C4-2B (cell line): ENCODE measurements around the gene CYTH1.
A peak's percentile ranks its signal among the peaks of the same experiment; 100 is the strongest.

Experiments
- H3K27ac ChIP-seq: fragments of 450-650 bp; 2 replicates; pipeline ENCODE4 v1.5.1; 2017
- CTCF ChIP-seq: fragments of 450-650 bp; conservative IDR thresholded peaks from 2 replicates; pipeline ENCODE4 v1.5.1; 2017; ENCODE audit warnings: mild to moderate bottlenecking
- ZFX ChIP-seq: fragments of 450-650 bp; IDR thresholded peaks from 2 replicates; pipeline ENCODE4 v1.6.1; 2017

CYTH1 gene

GRCh38 chr17:78746949-78747269 lies 35.2 kb downstream of the CYTH1 start:
- TF ChIP-seq ZFX (no peak), CTCF (no peak)
- no peak overlapping the region for H3K27ac ChIP-seq

- H3K27ac ChIP-seq: no peak overlapping the region
These were observed 35.7 kb downstream of the CYTH1 start for GRCh38 chr17:78746263-78746948.

DNA sequence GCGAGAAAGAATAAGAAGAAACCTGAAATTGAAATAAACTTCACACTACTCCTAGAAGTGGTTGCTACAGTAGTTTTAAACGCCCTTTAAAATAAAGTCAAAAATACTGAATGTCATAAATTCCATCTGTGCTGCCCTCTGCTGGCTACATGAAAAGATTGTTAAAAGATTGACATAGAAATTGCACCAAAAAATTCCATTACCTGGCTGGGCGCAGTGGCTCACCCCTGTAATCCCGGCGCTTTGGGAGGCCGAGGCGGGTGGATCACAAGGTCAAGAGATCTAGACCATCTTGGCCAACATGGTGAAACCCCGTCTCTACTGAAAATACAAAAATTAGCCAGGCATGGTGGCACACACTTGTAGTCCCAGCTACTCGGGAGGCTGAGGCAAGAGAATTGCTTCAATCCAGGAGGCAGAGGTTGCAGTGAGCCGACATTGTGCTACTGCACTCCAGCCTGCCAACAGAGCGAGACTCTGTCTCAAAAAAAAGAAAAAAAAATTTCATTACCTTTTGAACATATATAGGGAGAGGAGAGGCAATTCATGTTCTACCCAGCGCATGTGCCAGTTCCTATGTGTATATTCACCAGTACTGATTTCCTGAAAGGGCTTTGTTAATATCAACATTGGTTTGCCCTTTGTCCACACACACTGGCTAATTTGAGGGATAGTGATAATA lies 36.5 kb downstream of the CYTH1 start:
- H3K27ac ChIP-seq: no peak overlapping the region

More at GRCh38 chr17:78746263-78746948, 35.7 kb downstream of the CYTH1 start:
- TF ChIP-seq CTCF (no peak), ZFX (no peak)

GRCh38 chr17:78742901-78743300 lies 39.2 kb downstream of the CYTH1 start:
- H3K27ac ChIP-seq: no peak overlapping the region
- no peak for TF ChIP-seq CTCF
- TF ChIP-seq ZFX: no peak

More for the DNA sequence above, 36.5 kb downstream of the CYTH1 start:
- no peak for TF ChIP-seq ZFX
- peak; percentile 81 for TF ChIP-seq CTCF

GRCh38 chr17:78741644-78742284 lies 40.3 kb downstream of the CYTH1 start:
- no peak for TF ChIP-seq ZFX
- no peak overlapping the region for H3K27ac ChIP-seq

GRCh38 chr17:78739331-78739931 lies 42.6 kb downstream of the CYTH1 start:
- no peak overlapping the region for H3K27ac ChIP-seq
- TF ChIP-seq ZFX: no peak
- TF ChIP-seq CTCF: no peak

DNA sequence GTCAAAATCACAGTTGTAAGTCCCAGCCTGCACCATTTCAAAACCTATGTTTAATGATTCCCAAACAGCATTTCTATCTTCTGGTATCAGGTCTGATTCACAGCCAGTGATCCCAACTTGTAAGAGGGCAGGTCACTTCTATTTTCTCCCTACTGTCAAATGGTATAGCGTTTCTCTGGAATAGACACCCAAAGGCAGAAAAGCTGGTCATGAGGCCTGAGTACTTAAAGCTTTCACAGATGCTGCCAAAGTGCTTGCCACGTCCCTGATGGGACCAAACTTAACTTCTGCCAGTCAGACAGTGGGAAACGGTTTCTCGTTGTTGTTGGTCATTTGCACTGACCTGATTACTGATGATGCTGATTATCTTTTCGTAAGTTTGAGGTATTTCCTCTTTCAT lies 43.4 kb downstream of the CYTH1 start:
- TF ChIP-seq CTCF (no peak), ZFX (no peak)
- no peak overlapping the region for H3K27ac ChIP-seq
